HCT116 (cell line): ENCODE results near the gene ZMYND11.

Source experiments
- CEBPB ChIP-seq: IDR thresholded peaks from 2 replicates; pipeline ENCODE4 v1.6.1; 2012; ENCODE audit warnings: low read depth
- CTCF ChIP-seq, 3 experiments: fragments of 200-600 bp in 1 of 3; sonication (generic) in 1 of 3; IDR thresholded peaks in 2 of 3; conservative IDR thresholded peaks in 1 of 3; 2 replicates each; pipeline ENCODE4 v1.5.1; 2012 to 2017; ENCODE audit warnings: low read depth in 2 of 3, low read length in 2 of 3, antibody characterized with exemption in 1 of 3, borderline replicate concordance in 1 of 3, control low read depth in 1 of 3, mild to moderate bottlenecking in 1 of 3, mixed read lengths in 1 of 3, mixed run types in 1 of 3, moderate library complexity in 1 of 3; ENCODE audit not compliant: insufficient read depth in 1 of 3
- EGR1 ChIP-seq: IDR thresholded peaks from 2 replicates; pipeline ENCODE4 v1.6.1; 2012; ENCODE audit warnings: low read depth
- POLR2A ChIP-seq: IDR thresholded peaks from 2 replicates; pipeline ENCODE4 v1.7.0; 2011; ENCODE audit warnings: borderline replicate concordance; ENCODE audit not compliant: insufficient read depth, insufficient read length; ENCODE audit errors: extremely low read depth
- POLR2AphosphoS5 ChIP-seq: IDR thresholded peaks from 2 replicates; pipeline ENCODE4 v1.6.1; 2011; ENCODE audit warnings: mild to moderate bottlenecking, low read depth, low read length, moderate library complexity
- REST ChIP-seq: IDR thresholded peaks from 2 replicates; pipeline ENCODE4 v1.6.1; 2012; ENCODE audit warnings: low read depth
- ZNF274 ChIP-seq: fragments of 200-500 bp; sonication (Bioruptor generic); IDR thresholded peaks from 2 replicates; pipeline ENCODE4 v1.6.1; 2014; ENCODE audit warnings: mild to moderate bottlenecking, low read depth, low read length, inconsistent platforms

- TF ChIP-seq CTCF (IDR thresholded peaks at IDR 0.05 in 2 of 3, conservative IDR thresholded peaks at IDR 0.05 in 1 of 3; ENCODE audit: borderline replicate concordance in 1 of 3, insufficient read depth in 1 of 3, low read depth in 2 of 3, low read length in 2 of 3) = no peak
- TF ChIP-seq POLR2A = no peak
- no peak for TF ChIP-seq REST
- TF ChIP-seq EGR1 = no peak
- TF ChIP-seq POLR2AphosphoS5 = peak; percentile 66
- TF ChIP-seq CEBPB = no peak
- TF ChIP-seq ZNF274 = no peak
These were observed 578 bp downstream of the ZMYND11 start for GRCh38 chr10:135601-136464.
